Erythroblast (primary cell): ENCODE measurements around the gene KIT.

Source experiments
- DNase-seq, 2 experiments: peaks; one replicate each; lab custom pipeline; 2025; lab: John Stamatoyannopoulos, UW
- GATA1 ChIP-seq: IDR thresholded peaks from 2 replicates; pipeline ENCODE4 v1.6.1; 2011; ENCODE audit warnings: low read depth, mild to moderate bottlenecking, control low read depth, low read length, moderate library complexity
- POLR2A ChIP-seq: IDR thresholded peaks from 2 replicates; pipeline ENCODE4 v1.6.1; 2011; ENCODE audit warnings: mild to moderate bottlenecking, low read length

Gene KIT

GRCh38 chr4:54668014-54668611 is 10.4 kb downstream of the KIT start:
- DNase-seq: peak; percentile 60 to 78
- TF ChIP-seq POLR2A: peak; percentile 17
- TF ChIP-seq GATA1: no peak

- TF ChIP-seq GATA1 (no peak), POLR2A (no peak)
Measured at GRCh38 chr4:54669831-54670230, 12.1 kb downstream of the KIT start.

GRCh38 chr4:54675721-54676461 is 18.1 kb downstream of the KIT start:
- TF ChIP-seq POLR2A (no peak), GATA1 (no peak)
- no peak for DNase-seq

More at GRCh38 chr4:54669831-54670230, 12.1 kb downstream of the KIT start:
- peak in 1 of 2 experiments; percentile 11 for DNase-seq

- DNase-seq: peak in 1 of 2 experiments; percentile 18
Measured at GRCh38 chr4:54676658-54677057, 18.9 kb downstream of the KIT start.

GRCh38 chr4:54677416-54677815 is 19.7 kb downstream of the KIT start:
- DNase-seq: peak; percentile 13 to 28
- TF ChIP-seq GATA1 (no peak), POLR2A (no peak)

More at GRCh38 chr4:54676658-54677057, 18.9 kb downstream of the KIT start:
- TF ChIP-seq POLR2A (no peak), GATA1 (no peak)

GRCh38 chr4:54677853-54678650 is 20.3 kb downstream of the KIT start:
- DNase-seq: no peak
- no peak for TF ChIP-seq POLR2A
- no peak for TF ChIP-seq GATA1

GRCh38 chr4:54678826-54679225 is 21.1 kb downstream of the KIT start:
- DNase-seq: peak; percentile 14 to 22
- TF ChIP-seq GATA1 (no peak), POLR2A (no peak)

GRCh38 chr4:54679813-54680212 is 22.1 kb downstream of the KIT start:
- TF ChIP-seq GATA1 (no peak), POLR2A (no peak)
- DNase-seq: no peak

- DNase-seq: peak; percentile 33 to 51
Measured at GRCh38 chr4:54683616-54684346, 26.0 kb downstream of the KIT start.

GRCh38 chr4:54685810-54686209 is 28.1 kb downstream of the KIT start:
- TF ChIP-seq GATA1 (no peak), POLR2A (no peak)
- DNase-seq: no peak

More at GRCh38 chr4:54683616-54684346, 26.0 kb downstream of the KIT start:
- TF ChIP-seq GATA1 (no peak), POLR2A (no peak)

- TF ChIP-seq POLR2A (no peak), GATA1 (no peak)
- DNase-seq: peak in 1 of 2 experiments; percentile 31
Measured at GRCh38 chr4:54687887-54688841, 30.4 kb downstream of the KIT start.

GRCh38 chr4:54695337-54695736 is 37.6 kb downstream of the KIT start:
- DNase-seq: no peak
- TF ChIP-seq GATA1: no peak
- no peak for TF ChIP-seq POLR2A

GRCh38 chr4:54695788-54696187 is 38.0 kb downstream of the KIT start:
- DNase-seq: no peak
- TF ChIP-seq POLR2A: no peak
- TF ChIP-seq GATA1: no peak
